ENCODE measurements around the gene GART.

The GART gene

GRCh38 chr21:33522297-33522952 lies 19.5 kb downstream of the GART start:
- Histone ChIP-seq H3K27me3 (ENCODE audit: insufficient read depth, poor library complexity, severe bottlenecking) (no peaks in the 10 kb centered on the region), H3K4me1 (ENCODE audit: insufficient read depth, poor library complexity, severe bottlenecking) (no peaks in the 10 kb centered on the region), H3K36me3 (ENCODE audit: low read depth) (peaks cover 90% of the 10 kb centered on the region), H3K9me3 (ENCODE audit: severe bottlenecking) (no peaks in the 10 kb centered on the region), H3K27ac (ENCODE audit: poor library complexity, severe bottlenecking) (no peak overlapping the region), H3K4me3 (ENCODE audit: severe bottlenecking) (no peak overlapping the region)
- no peak for TF ChIP-seq CTCF (IDR thresholded peaks at IDR 0.05; ENCODE audit: poor library complexity, severe bottlenecking)
- no peak for DNase-seq (ENCODE audit: low spot score)
- no peak for ATAC-seq (ENCODE audit: low read depth)

GRCh38 chr21:33518899-33519298 lies 23.0 kb downstream of the GART start:
- ATAC-seq (ENCODE audit: low read depth), result no peak
- Histone ChIP-seq H3K27ac (ENCODE audit: poor library complexity, severe bottlenecking) (no peak overlapping the region), H3K36me3 (ENCODE audit: low read depth) (peaks cover 88% of the 10 kb centered on the region)

GRCh38 chr21:33514229-33514628 lies 27.7 kb downstream of the GART start:
- Histone ChIP-seq H3K4me3 (ENCODE audit: severe bottlenecking) (no peak overlapping the region), H3K9me3 (ENCODE audit: severe bottlenecking) (no peaks in the 10 kb centered on the region), H3K36me3 (ENCODE audit: low read depth) (peaks cover 97% of the 10 kb centered on the region), H3K27me3 (ENCODE audit: insufficient read depth, poor library complexity, severe bottlenecking) (no peaks in the 10 kb centered on the region), H3K27ac (ENCODE audit: poor library complexity, severe bottlenecking) (no peak overlapping the region), H3K4me1 (ENCODE audit: insufficient read depth, poor library complexity, severe bottlenecking) (no peaks in the 10 kb centered on the region)
- ATAC-seq (ENCODE audit: low read depth) (no peak), DNase-seq (ENCODE audit: low spot score) (no peak)
- no peak for TF ChIP-seq CTCF (IDR thresholded peaks at IDR 0.05; ENCODE audit: poor library complexity, severe bottlenecking)

More at GRCh38 chr21:33518899-33519298, 23.0 kb downstream of the GART start:
- no peaks in the 10 kb centered on the region for H3K9me3 ChIP-seq (ENCODE audit: severe bottlenecking)
- no peak for DNase-seq (ENCODE audit: low spot score)
- no peak overlapping the region for H3K4me3 ChIP-seq (ENCODE audit: severe bottlenecking)
- H3K27me3 ChIP-seq (ENCODE audit: insufficient read depth, poor library complexity, severe bottlenecking), result no peaks in the 10 kb centered on the region
- no peak for TF ChIP-seq CTCF (IDR thresholded peaks at IDR 0.05; ENCODE audit: poor library complexity, severe bottlenecking)
- H3K4me1 ChIP-seq (ENCODE audit: insufficient read depth, poor library complexity, severe bottlenecking), result no peaks in the 10 kb centered on the region

- Histone ChIP-seq H3K9me3 (ENCODE audit: severe bottlenecking) (no peaks in the 10 kb centered on the region), H3K4me3 (ENCODE audit: severe bottlenecking) (no peak overlapping the region), H3K36me3 (ENCODE audit: low read depth) (peaks cover 95% of the 10 kb centered on the region), H3K27me3 (ENCODE audit: insufficient read depth, poor library complexity, severe bottlenecking) (no peaks in the 10 kb centered on the region), H3K27ac (ENCODE audit: poor library complexity, severe bottlenecking) (no peak overlapping the region), H3K4me1 (ENCODE audit: insufficient read depth, poor library complexity, severe bottlenecking) (no peaks in the 10 kb centered on the region)
- ATAC-seq (ENCODE audit: low read depth), result no peak
- no peak for TF ChIP-seq CTCF (IDR thresholded peaks at IDR 0.05; ENCODE audit: poor library complexity, severe bottlenecking)
- no peak for DNase-seq (ENCODE audit: low spot score)
Measured at GRCh38 chr21:33512481-33512880, 29.4 kb downstream of the GART start.

GRCh38 chr21:33511639-33512038 lies 30.3 kb downstream of the GART start:
- DNase-seq (ENCODE audit: low spot score), result no peak
- Histone ChIP-seq H3K9me3 (ENCODE audit: severe bottlenecking) (no peaks in the 10 kb centered on the region), H3K4me1 (ENCODE audit: insufficient read depth, poor library complexity, severe bottlenecking) (no peaks in the 10 kb centered on the region), H3K36me3 (ENCODE audit: low read depth) (peaks cover 95% of the 10 kb centered on the region), H3K4me3 (ENCODE audit: severe bottlenecking) (no peak overlapping the region), H3K27ac (ENCODE audit: poor library complexity, severe bottlenecking) (no peak overlapping the region), H3K27me3 (ENCODE audit: insufficient read depth, poor library complexity, severe bottlenecking) (no peaks in the 10 kb centered on the region)
- TF ChIP-seq CTCF (IDR thresholded peaks at IDR 0.05; ENCODE audit: poor library complexity, severe bottlenecking), result no peak
- ATAC-seq (ENCODE audit: low read depth), result no peak
